Hepatocyte (in vitro differentiated cells): ENCODE results near the gene HMCN1.

Source experiments
- EZH2 ChIP-seq: fragments of 200-600 bp; sonication (generic); IDR thresholded peaks from 2 replicates; pipeline ENCODE4 v1.6.1; 2016; ENCODE audit warnings: antibody characterized with exemption, mild to moderate bottlenecking, borderline replicate concordance
- TF ChIP-seq, protein P1 (sequence below): fragments of 200-600 bp; sonication (generic); IDR thresholded peaks from 2 replicates; pipeline ENCODE4 v1.5.1; 2016; ENCODE audit warnings: antibody characterized with exemption, mild to moderate bottlenecking; ENCODE audit not compliant: poor library complexity

DNA sequence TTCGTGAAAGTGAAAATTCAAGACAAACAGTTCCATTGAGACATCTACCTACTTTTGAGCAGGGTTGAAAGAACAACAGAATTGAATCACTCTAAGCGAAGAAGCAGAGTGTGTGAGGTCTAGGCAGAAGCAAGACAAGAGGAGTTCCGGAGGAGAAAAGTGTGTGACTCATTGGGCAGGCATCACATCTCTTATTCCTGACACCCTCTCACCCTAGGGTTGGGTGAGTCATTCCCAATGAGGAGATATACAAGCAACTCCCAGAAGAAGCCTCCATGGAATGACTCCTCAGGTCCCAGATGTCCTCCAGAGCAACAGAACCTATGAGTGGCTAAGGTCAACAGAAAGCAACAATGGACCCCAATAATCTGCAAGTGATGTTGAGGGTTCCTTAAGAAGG lies 502.7 kb downstream of the HMCN1 start:
- TF ChIP-seq, protein P1, sequence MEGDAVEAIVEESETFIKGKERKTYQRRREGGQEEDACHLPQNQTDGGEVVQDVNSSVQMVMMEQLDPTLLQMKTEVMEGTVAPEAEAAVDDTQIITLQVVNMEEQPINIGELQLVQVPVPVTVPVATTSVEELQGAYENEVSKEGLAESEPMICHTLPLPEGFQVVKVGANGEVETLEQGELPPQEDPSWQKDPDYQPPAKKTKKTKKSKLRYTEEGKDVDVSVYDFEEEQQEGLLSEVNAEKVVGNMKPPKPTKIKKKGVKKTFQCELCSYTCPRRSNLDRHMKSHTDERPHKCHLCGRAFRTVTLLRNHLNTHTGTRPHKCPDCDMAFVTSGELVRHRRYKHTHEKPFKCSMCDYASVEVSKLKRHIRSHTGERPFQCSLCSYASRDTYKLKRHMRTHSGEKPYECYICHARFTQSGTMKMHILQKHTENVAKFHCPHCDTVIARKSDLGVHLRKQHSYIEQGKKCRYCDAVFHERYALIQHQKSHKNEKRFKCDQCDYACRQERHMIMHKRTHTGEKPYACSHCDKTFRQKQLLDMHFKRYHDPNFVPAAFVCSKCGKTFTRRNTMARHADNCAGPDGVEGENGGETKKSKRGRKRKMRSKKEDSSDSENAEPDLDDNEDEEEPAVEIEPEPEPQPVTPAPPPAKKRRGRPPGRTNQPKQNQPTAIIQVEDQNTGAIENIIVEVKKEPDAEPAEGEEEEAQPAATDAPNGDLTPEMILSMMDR, result no peak
- TF ChIP-seq EZH2, result no peak
